Measurements from ENCODE around the gene JARID2.

Gene JARID2

GRCh38 chr6:15382712-15383111 is 136.8 kb downstream of the JARID2 start:
- no peak for DNase-seq

- DNase-seq: no peak
These were observed 139.0 kb downstream of the JARID2 start for GRCh38 chr6:15384901-15385300.

GRCh38 chr6:15385521-15385920 is 139.7 kb downstream of the JARID2 start:
- DNase-seq: no peak

GRCh38 chr6:15386110-15386755 is 140.4 kb downstream of the JARID2 start:
- DNase-seq: no peak

- no peak for DNase-seq
These were observed 140.9 kb downstream of the JARID2 start for GRCh38 chr6:15386756-15387112.

- DNase-seq: no peak
These were observed 141.2 kb downstream of the JARID2 start for GRCh38 chr6:15387118-15387517.

GRCh38 chr6:15389084-15389764 is 143.4 kb downstream of the JARID2 start:
- no peak for DNase-seq

- no peak for DNase-seq
These were observed 144.2 kb downstream of the JARID2 start for GRCh38 chr6:15389765-15390723.

- DNase-seq: no peak
These were observed 145.6 kb downstream of the JARID2 start for GRCh38 chr6:15391500-15391899.

GRCh38 chr6:15392182-15392581 is 146.3 kb downstream of the JARID2 start:
- no peak for DNase-seq

GRCh38 chr6:15393605-15394004 is 147.7 kb downstream of the JARID2 start:
- DNase-seq: no peak

- no peak for DNase-seq
These were observed 149.2 kb downstream of the JARID2 start for GRCh38 chr6:15395087-15395486.

GRCh38 chr6:15396808-15397207 is 150.9 kb downstream of the JARID2 start:
- no peak for DNase-seq

- no peak for DNase-seq
These were observed 152.9 kb downstream of the JARID2 start for GRCh38 chr6:15398633-15399275.

- peak; percentile 33 for DNase-seq
These were observed 154.0 kb downstream of the JARID2 start for GRCh38 chr6:15399641-15400470.

GRCh38 chr6:15400572-15401004 is 154.7 kb downstream of the JARID2 start:
- DNase-seq: peak; percentile 51

- no peak for DNase-seq
These were observed 155.3 kb downstream of the JARID2 start for GRCh38 chr6:15401120-15401519.

GRCh38 chr6:15401769-15402250 is 155.9 kb downstream of the JARID2 start:
- DNase-seq: no peak

GRCh38 chr6:15402406-15403045 is 156.7 kb downstream of the JARID2 start:
- DNase-seq: no peak

GRCh38 chr6:15403094-15403755 is 157.4 kb downstream of the JARID2 start:
- DNase-seq: no peak

GRCh38 chr6:15404685-15404980 is 158.8 kb downstream of the JARID2 start:
- DNase-seq: no peak

Measured in NCI-H774 (cell line).